Measurements from ENCODE around the gene PLET1. TPM values are rescaled to one million over a fixed set of nuclear protein-coding genes. Genes with fewer than 3 reads are reported as not detected.

Gene PLET1
- total RNA-seq, 1 experiment from 2014 or later, result not detected

DNA sequence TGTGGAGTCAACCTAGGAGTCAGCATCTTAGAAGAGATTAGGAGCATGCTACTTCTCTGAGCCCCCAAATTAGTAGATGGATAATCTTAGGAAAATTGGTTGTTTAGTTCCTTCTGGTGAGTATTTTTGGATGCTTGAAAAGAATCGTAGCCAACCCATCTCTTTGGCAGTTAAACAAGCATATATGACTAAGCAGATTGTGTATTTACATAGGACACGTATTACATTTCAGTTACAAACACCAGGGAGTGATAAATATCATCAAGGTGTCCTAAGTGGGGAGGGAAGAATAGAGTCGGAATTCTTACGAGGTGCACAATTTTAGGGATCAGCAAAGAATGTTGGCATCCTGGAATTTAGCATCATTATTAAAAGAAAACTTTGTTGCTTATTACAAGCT lies 13.5 kb downstream of the PLET1 start:
- Histone ChIP-seq H3K27ac (no peak overlapping the region), H3K4me3 (no peak overlapping the region), H3K9me3 (replicated peaks) (no peaks in the 10 kb centered on the region), H3K36me3 (no peaks in the 10 kb centered on the region), H3K27me3 (replicated peaks) (no peaks in the 10 kb centered on the region), H3K4me1 (replicated peaks) (peaks cover 5% of the 10 kb centered on the region)
- DNase-seq (ENCODE audit: low read depth in 1 of 2, low spot score in 2 of 2), result no peak

- Histone ChIP-seq H3K4me1 (replicated peaks) (peaks cover 17% of the 10 kb centered on the region), H3K4me3 (no peak overlapping the region), H3K27ac (peak overlapping the region; percentile 44; the same call in 1 of the 2 replicates), H3K9me3 (replicated peaks) (no peaks in the 10 kb centered on the region), H3K27me3 (replicated peaks) (no peaks in the 10 kb centered on the region), H3K36me3 (peaks cover 8% of the 10 kb centered on the region; the same call in 1 of the 2 replicates)
- DNase-seq (ENCODE audit: low read depth in 1 of 2, low spot score in 2 of 2), result peak; percentile 45 to 76
Measured at GRCh38 chr11:112241486-112241885, 19.2 kb downstream of the PLET1 start.

GRCh38 chr11:112238041-112238440 lies 22.6 kb downstream of the PLET1 start:
- no peak for DNase-seq (ENCODE audit: low read depth in 1 of 2, low spot score in 2 of 2)
- no peaks in the 10 kb centered on the region for H3K9me3 ChIP-seq (replicated peaks)
- H3K4me3 ChIP-seq, result no peak overlapping the region
- H3K27me3 ChIP-seq (replicated peaks), result no peaks in the 10 kb centered on the region
- H3K36me3 ChIP-seq, result peaks cover 16% of the 10 kb centered on the region
- H3K27ac ChIP-seq, result no peak overlapping the region
- peaks cover 17% of the 10 kb centered on the region for H3K4me1 ChIP-seq (replicated peaks)

DNA sequence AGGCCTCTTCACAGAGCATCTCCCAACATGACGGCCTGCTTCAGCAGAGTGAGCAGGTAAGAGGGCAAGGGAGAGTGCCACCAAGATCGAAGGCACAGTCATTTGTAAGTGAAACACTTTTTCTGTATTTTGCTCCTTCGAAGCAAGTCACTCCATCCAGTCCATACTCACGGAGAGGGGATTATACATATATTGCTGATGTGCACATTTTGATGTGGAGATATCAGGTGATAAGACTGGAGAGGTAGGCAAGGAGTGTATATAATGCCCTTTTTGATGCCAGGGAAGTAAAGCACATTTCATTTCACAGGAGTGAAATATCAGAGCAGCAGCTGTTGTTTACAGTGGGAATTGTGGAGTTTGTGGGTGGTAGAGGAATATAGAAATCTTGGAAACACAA lies 23.2 kb downstream of the PLET1 start:
- peaks cover 17% of the 10 kb centered on the region for H3K4me1 ChIP-seq (replicated peaks)
- H3K4me3 ChIP-seq, result no peak overlapping the region
- peaks cover 16% of the 10 kb centered on the region for H3K36me3 ChIP-seq
- no peak overlapping the region for H3K27ac ChIP-seq
- DNase-seq (ENCODE audit: low read depth in 1 of 2, low spot score in 2 of 2), result no peak
- no peaks in the 10 kb centered on the region for H3K27me3 ChIP-seq (replicated peaks)
- H3K9me3 ChIP-seq (replicated peaks), result no peaks in the 10 kb centered on the region

DNA sequence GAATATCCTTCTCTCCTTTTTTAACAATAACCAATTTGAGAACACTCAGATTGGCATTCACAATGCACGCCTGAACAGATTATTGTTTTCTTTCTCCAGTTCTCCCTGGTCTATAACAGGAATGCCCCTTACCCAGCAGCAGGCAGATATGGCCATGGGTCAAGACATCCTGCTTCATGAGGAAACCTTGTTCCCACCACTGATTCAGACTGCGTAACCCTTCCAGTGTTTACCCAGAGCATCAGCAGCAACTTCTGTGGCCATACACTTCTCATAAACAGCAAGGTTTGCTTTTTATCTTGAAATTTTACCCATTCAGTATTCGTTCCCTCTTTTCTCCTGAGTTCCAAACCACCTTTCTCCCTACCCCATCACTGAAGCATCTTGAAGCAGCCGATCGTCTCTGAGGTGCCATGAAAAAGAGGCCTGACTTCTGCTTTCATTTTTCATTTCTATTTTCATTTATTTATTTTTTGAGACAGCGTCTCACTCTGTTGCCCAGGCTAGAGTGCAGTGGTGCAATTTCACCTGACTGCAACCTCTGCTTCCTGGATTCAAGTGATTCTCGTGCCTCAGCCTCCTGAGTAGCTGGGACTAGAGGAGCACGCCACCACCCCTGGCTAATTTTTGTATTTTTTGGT lies 24.8 kb downstream of the PLET1 start:
- no peaks in the 10 kb centered on the region for H3K9me3 ChIP-seq (replicated peaks)
- H3K36me3 ChIP-seq, result peaks cover 20% of the 10 kb centered on the region
- no peak overlapping the region for H3K4me3 ChIP-seq
- no peaks in the 10 kb centered on the region for H3K27me3 ChIP-seq (replicated peaks)
- H3K27ac ChIP-seq, result no peak overlapping the region
- H3K4me1 ChIP-seq (replicated peaks), result peaks cover 3% of the 10 kb centered on the region
- no peak for DNase-seq (ENCODE audit: low read depth in 1 of 2, low spot score in 2 of 2)

GRCh38 chr11:112231952-112232351 lies 28.7 kb downstream of the PLET1 start:
- Histone ChIP-seq H3K27ac (no peak overlapping the region), H3K9me3 (replicated peaks) (no peaks in the 10 kb centered on the region), H3K36me3 (peaks cover 23% of the 10 kb centered on the region), H3K4me1 (replicated peaks) (peaks cover 11% of the 10 kb centered on the region; the same call in 1 of the 2 replicates), H3K27me3 (replicated peaks) (no peaks in the 10 kb centered on the region), H3K4me3 (no peak overlapping the region)
- DNase-seq (ENCODE audit: low read depth in 1 of 2, low spot score in 2 of 2), result no peak

DNA sequence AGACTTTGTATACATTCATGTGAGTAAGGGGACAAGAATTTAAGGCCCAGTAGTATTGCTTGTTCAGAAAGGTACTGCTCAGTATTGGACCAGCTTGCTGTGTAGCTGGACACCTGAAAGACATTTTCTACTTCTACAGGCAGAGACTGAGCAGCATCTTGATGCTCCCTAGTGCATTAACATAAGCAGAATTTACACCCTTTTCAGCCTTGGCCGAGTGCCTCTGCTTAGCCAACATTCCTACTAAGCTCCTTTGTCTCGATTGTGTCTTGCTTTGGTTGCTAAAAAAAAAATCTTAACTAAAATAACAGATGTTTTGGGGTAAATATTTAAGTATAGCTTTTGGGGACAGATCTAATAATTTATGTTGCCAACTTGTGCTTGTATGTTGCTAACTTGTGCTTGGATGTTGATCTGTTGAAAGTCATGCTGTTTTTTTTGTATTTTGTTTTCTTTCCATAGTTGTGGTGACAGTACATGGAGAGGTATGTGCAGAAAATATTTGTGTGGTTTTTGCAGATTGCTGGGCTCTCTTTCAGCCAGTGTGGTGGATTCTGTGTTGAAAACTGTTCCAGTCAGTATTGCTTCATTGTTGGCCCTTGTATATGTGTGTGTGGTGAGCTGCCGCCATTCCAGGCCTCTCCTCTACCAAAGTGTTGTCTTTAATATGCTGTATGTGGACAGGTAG lies 30.8 kb downstream of the PLET1 start:
- H3K4me1 ChIP-seq (replicated peaks), result peaks cover 14% of the 10 kb centered on the region
- H3K9me3 ChIP-seq (replicated peaks), result no peaks in the 10 kb centered on the region
- H3K36me3 ChIP-seq, result peaks cover 19% of the 10 kb centered on the region
- H3K4me3 ChIP-seq, result no peak overlapping the region
- DNase-seq (ENCODE audit: low read depth in 1 of 2, low spot score in 2 of 2), result peak in 1 of 2 experiments; percentile 26
- H3K27me3 ChIP-seq (replicated peaks), result no peaks in the 10 kb centered on the region
- H3K27ac ChIP-seq, result no peak overlapping the region

DNA sequence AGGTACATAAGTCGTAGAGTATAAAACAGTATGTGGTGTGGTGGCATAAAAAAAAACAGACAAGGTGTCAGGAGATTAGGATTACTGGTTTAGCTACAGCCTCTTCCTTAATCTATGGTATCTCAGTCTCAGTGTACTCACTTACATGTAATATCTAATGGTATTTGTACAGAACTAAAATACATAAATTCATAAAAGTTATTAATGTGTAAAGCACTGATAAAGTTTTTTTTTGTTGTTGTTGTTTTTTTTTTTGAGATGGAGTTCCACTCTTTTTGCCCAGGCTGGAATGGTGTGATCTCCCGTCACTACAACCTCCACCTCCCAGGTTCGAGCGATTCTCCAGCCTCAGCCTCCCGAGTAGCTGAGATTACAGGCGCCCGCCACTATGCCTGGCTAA lies 31.5 kb downstream of the PLET1 start:
- no peak overlapping the region for H3K4me3 ChIP-seq
- no peaks in the 10 kb centered on the region for H3K27me3 ChIP-seq (replicated peaks)
- H3K27ac ChIP-seq, result no peak overlapping the region
- DNase-seq (ENCODE audit: low read depth in 1 of 2, low spot score in 2 of 2), result no peak
- peaks cover 16% of the 10 kb centered on the region for H3K36me3 ChIP-seq
- peaks cover 14% of the 10 kb centered on the region for H3K4me1 ChIP-seq (replicated peaks)
- H3K9me3 ChIP-seq (replicated peaks), result no peaks in the 10 kb centered on the region

- Histone ChIP-seq H3K27me3 (replicated peaks) (no peaks in the 10 kb centered on the region), H3K4me1 (replicated peaks) (peaks cover 14% of the 10 kb centered on the region), H3K27ac (no peak overlapping the region), H3K9me3 (replicated peaks) (no peaks in the 10 kb centered on the region), H3K36me3 (peaks cover 16% of the 10 kb centered on the region), H3K4me3 (no peak overlapping the region)
- DNase-seq (ENCODE audit: low read depth in 1 of 2, low spot score in 2 of 2), result no peak
Measured at GRCh38 chr11:112228706-112229105, 32.0 kb downstream of the PLET1 start.

DNA sequence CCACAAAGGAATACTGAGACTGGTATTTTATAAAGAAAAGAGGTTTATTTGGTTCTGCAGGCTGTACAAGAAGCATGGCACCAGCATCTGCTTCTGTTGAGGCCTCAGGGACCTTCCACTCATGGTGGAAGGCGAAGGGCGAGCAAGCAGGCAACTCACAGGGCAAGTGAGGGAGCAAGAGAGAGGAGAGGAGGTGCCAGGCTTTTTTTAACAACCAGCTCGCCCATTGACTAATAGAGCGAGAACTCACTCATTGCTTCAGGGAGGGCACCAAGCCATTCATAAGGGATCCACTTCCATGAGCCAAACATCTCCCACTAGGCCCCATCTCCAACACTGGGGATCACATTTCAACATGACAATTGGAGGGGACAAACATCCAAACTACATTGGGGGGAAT lies 33.2 kb downstream of the PLET1 start:
- Histone ChIP-seq H3K4me3 (no peak overlapping the region; the same call in 1 of the 2 replicates), H3K9me3 (replicated peaks) (no peaks in the 10 kb centered on the region), H3K27me3 (replicated peaks) (no peaks in the 10 kb centered on the region), H3K36me3 (peaks cover 16% of the 10 kb centered on the region), H3K27ac (no peak overlapping the region), H3K4me1 (replicated peaks) (peaks cover 14% of the 10 kb centered on the region)
- DNase-seq (ENCODE audit: low read depth in 1 of 2, low spot score in 2 of 2), result no peak

DNA sequence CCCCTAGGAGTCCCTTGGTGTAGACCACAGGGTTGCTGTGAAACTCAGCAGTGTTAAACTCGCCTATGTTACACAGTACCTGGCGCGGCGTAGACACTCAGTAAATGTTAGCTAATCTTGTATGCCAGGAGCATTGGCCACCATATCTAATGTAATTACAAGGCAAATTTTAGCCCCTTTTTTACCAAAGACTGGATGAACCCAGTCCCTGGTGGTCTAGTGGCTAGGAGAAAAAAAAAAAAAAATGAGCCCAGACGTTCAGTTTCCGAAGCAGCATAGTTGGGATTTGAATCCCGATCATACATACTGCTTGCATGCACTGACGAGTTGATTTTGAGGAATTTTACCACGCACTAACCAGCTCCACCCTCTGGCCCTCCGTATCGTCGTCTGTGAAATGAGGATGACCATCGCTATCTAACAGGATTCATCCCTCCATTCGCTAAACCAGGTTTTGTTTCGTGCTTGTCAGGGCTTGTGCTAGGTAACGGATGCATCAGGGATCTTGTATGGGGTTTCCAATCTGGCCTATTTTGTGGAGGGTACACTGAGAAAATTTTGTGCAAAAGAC lies 33.7 kb downstream of the PLET1 start:
- H3K4me3 ChIP-seq, result peak overlapping the region; percentile 96
- no peaks in the 10 kb centered on the region for H3K27me3 ChIP-seq (replicated peaks)
- peak overlapping the region; percentile 91 for H3K27ac ChIP-seq
- peaks cover 16% of the 10 kb centered on the region for H3K36me3 ChIP-seq
- DNase-seq (ENCODE audit: low read depth in 1 of 2, low spot score in 2 of 2), result no peak
- H3K4me1 ChIP-seq (replicated peaks), result peaks cover 14% of the 10 kb centered on the region
- H3K9me3 ChIP-seq (replicated peaks), result no peaks in the 10 kb centered on the region

DNA sequence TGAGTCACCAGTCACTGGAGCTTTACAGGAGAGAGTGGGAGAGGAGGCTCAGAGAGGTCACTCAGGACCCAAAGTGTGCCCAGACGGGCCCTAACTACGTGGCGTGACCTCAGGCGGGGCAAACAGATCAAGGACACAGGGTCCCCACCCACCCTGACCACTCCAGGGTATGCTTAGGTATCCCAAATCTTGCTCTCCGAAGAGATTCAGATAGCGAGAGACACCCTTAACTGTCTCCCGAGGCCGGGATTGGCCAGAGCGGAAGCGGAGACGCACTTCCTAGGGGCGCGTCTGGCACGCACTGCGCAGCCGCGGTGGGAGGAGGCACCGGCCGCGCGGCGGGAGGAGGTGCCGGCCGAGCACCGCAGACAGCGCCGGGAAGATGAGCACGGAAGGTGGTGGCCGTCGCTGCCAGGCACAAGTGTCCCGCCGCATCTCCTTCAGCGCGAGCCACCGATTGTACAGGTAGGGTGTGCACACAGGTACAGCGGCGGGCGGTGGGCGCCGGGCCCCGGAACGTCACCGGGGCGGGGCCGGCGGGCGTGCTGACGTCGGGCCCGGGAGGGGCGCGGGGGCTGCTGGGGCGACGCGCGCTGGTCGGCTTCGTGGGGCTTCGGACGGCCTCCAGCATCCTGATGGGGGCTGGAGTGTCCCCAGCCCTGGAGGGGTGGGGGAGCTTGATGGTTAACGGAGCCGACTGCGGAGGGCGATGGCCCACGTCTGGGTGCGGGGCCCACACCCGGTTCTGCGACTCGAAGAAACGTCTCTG lies 34.4 kb downstream of the PLET1 start, which contains the start of gene PTS:
Gene PTS, plus strand, starts transcription at position 367 of the 769 bp plus-strand sequence. Its CDS starts 16 bp downstream, at position 383.
- H3K27me3 ChIP-seq (replicated peaks), result no peaks in the 10 kb centered on the region
- H3K4me1 ChIP-seq (replicated peaks), result peaks cover 15% of the 10 kb centered on the region
- H3K4me3 ChIP-seq, result peak within 1 kb of the TSS; percentile 96
- no peaks in the 10 kb centered on the region for H3K9me3 ChIP-seq (replicated peaks)
- peak within 1 kb of the TSS; percentile 91 for H3K27ac ChIP-seq
- peaks cover 15% of the 10 kb centered on the region for H3K36me3 ChIP-seq
- DNase-seq (ENCODE audit: low read depth in 1 of 2, low spot score in 2 of 2), result peak; percentile 76 to 85

DNA sequence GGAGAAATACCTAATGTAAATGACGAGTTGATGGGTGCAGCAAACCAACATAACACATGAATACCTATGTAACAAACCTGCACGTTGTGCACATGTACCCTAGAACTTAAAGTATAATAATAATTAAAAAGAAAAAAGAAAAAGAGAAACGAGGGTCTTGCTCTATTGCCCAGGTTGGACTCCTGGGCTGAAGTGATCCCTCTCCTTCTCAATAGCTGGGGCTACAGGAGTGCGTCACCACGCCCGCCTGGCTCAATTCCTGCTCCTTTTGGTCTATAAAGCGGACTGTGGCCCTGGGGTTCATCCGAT lies 35.0 kb downstream of the PLET1 start:
- Histone ChIP-seq H3K27me3 (replicated peaks) (no peaks in the 10 kb centered on the region), H3K36me3 (peaks cover 12% of the 10 kb centered on the region), H3K4me3 (peak overlapping the region; percentile 96), H3K9me3 (replicated peaks) (no peaks in the 10 kb centered on the region), H3K4me1 (replicated peaks) (peaks cover 17% of the 10 kb centered on the region), H3K27ac (peak overlapping the region; percentile 91)
- DNase-seq (ENCODE audit: low read depth in 1 of 2, low spot score in 2 of 2), result no peak

Measured in SJSA1 (cell line).